HG03066 (cell line): Measurements from ENCODE around the gene OS9.

ENCODE experiments used
- ATAC-seq: cut with Tn5 transposase; IDR thresholded peaks from one replicate; pipeline ENCODE4 v1.9.1; 2021; ENCODE audit warnings: low read depth; ENCODE audit not compliant: unreplicated experiment

Gene OS9

GRCh38 chr12:57735198-57735855, 41.4 kb downstream of the OS9 start:
- ATAC-seq: no peak

GRCh38 chr12:57735952-57736740, 42.2 kb downstream of the OS9 start:
- ATAC-seq: no peak

GRCh38 chr12:57736741-57737466, 43.0 kb downstream of the OS9 start:
- no peak for ATAC-seq

- ATAC-seq: no peak
Measured at GRCh38 chr12:57737467-57738460, 43.8 kb downstream of the OS9 start.

GRCh38 chr12:57738661-57739237, 44.8 kb downstream of the OS9 start, which contains the start of gene AGAP2:
Gene AGAP2, minus strand, starts transcription at chr12:57738742. Its CDS starts 496 bp downstream, at chr12:57738246.
- no peak for ATAC-seq

- ATAC-seq: no peak
Measured at GRCh38 chr12:57739387-57739786, 45.5 kb downstream of the OS9 start.

- ATAC-seq: no peak
Measured at GRCh38 chr12:57739914-57740538, 46.1 kb downstream of the OS9 start.

GRCh38 chr12:57740656-57741412, 46.9 kb downstream of the OS9 start:
- ATAC-seq: no peak

GRCh38 chr12:57741413-57741789, 47.5 kb downstream of the OS9 start:
- ATAC-seq: no peak

GRCh38 chr12:57741844-57742738, 48.2 kb downstream of the OS9 start:
- peak; percentile 56 for ATAC-seq

GRCh38 chr12:57743769-57744168, 49.8 kb downstream of the OS9 start:
- no peak for ATAC-seq

GRCh38 chr12:57744194-57744776, 50.4 kb downstream of the OS9 start:
- peak; percentile 34 for ATAC-seq

- peak; percentile 77 for ATAC-seq
Measured at GRCh38 chr12:57744777-57745484, 51.0 kb downstream of the OS9 start, which contains the start of gene TSPAN31. Gene TSPAN31, plus strand, starts transcription at chr12:57745039. Its CDS starts 116 bp downstream, at chr12:57745155.

GRCh38 chr12:57745485-57745881, 51.6 kb downstream of the OS9 start:
- ATAC-seq: no peak

GRCh38 chr12:57746025-57746424, 52.1 kb downstream of the OS9 start:
- ATAC-seq: no peak

GRCh38 chr12:57749061-57749460, 55.1 kb downstream of the OS9 start:
- ATAC-seq: no peak
